NCI-H345 treated with DMSO at 0.1 percent for 48 hours (cell line): ENCODE results near the gene GNAI3.
A peak's percentile ranks its signal among the peaks of the same experiment; 100 is the strongest.

Experiments
- DNase-seq: peaks from one replicate; lab custom pipeline; 2025; ENCODE audit not compliant: unreplicated experiment; lab: John Stamatoyannopoulos, UW

GNAI3 gene

GRCh38 chr1:109634771-109635750, 86.6 kb downstream of the GNAI3 start:
- DNase-seq = no peak

GRCh38 chr1:109635862-109636200, 87.4 kb downstream of the GNAI3 start:
- DNase-seq = no peak

- DNase-seq = no peak
These were observed 88.0 kb downstream of the GNAI3 start for GRCh38 chr1:109636201-109636952.

DNA sequence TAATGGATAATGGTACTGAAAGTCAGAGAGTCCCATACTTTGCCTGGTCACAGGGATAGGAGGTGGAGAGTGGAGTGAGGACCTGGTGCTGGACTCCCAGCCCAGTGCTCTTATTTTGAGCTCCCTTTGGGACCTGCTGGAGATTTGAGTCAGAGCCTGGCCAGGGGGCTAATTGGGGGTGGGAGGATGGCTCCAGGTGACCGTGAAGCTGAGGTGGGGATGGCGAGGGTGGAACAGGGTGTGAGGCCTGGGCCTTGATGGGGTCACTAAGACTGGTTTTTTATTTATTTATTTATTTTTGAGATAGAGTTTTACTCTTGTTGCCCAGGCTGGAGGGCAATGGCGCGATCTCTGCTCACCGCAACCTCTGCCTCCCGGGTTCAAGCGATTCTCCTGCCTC, 89.0 kb downstream of the GNAI3 start:
- DNase-seq = no peak

GRCh38 chr1:109639063-109639840, 90.8 kb downstream of the GNAI3 start:
- no peak for DNase-seq

- DNase-seq = no peak
These were observed 91.4 kb downstream of the GNAI3 start for GRCh38 chr1:109639841-109640184.

DNA sequence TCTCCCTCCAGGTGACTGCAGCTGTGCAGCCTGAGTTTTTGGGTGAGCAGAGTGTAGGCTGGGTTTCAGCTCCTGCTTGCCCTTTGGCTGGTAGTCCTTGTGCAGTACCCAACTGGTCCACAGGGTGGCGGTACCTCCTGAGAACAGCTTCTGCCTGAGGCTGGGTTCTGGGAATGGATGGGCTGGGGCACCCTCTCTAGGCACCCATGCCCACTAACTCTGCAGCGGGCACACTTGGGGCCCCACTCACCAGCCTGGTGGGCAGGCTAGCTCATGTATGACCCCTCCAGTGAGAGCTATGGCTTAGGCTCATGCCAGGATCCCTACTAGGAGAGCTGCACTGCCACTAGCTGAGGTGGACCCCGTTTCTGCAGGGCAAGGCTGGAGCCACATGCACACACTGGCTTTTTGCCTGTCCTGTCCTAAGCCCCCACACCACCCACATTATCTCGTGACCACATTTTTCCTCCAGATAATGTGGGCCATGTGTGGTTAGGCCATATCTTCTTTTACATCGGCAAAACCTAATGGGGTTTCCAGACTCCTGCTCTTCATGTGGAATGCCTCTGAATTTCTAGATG, 92.0 kb downstream of the GNAI3 start:
- DNase-seq = peak; percentile 28

DNA sequence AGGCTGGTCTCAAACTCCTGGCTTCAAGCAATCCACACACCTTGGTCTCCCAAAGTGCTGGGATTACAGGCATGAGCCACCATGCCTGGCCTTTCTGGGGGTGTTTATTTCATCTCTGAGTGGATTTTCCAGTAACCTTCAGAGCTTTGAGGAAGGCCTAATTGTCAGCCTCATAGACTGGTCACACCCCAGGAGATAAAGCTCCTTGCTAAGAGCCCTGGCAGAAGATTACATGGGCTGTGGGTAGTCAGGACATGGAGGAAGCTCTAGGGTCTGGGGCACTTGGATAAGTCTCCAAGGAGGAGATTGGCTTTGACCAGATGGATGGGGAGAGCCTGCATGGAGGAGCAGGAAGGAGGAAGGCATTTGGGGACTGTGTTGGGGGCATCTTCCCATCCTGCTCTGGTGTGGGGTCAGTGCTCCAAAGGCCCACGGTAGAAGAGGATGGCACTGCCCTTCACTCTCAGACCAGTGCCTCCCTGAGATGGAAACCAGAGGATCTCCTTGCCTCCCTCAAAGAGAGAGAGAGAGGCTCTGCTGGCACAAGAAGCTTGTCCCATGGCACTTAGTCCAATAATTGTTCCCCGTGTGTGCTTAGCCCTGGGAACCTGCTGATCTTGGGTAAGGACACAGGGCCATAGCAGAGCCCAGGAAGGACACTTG, 92.8 kb downstream of the GNAI3 start:
- DNase-seq = no peak

DNA sequence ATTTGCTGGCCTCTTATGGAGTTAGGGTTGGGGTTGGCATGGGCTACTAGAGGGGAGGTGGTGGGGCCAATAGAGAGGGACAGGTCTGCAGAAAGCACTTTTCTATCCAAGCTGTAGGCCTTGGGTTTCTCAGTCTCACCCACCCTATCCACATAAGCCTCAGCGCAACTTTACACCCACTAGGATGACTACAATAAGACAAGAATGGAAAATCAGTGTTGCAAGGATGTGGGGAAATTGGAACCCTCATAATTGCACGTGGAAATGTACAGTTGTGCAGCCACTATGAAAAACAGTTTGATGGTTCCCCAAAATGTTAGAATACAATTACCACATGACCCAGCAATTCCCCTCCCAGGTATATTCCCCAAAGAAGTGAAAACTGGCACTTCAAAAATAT, 93.4 kb downstream of the GNAI3 start:
- no peak for DNase-seq

GRCh38 chr1:109642626-109643025, 94.2 kb downstream of the GNAI3 start:
- no peak for DNase-seq

GRCh38 chr1:109643385-109644230, 95.2 kb downstream of the GNAI3 start:
- no peak for DNase-seq

- DNase-seq = no peak
These were observed 96.3 kb downstream of the GNAI3 start for GRCh38 chr1:109644670-109645069.

GRCh38 chr1:109649491-109649914, 101.1 kb downstream of the GNAI3 start:
- no peak for DNase-seq

DNA sequence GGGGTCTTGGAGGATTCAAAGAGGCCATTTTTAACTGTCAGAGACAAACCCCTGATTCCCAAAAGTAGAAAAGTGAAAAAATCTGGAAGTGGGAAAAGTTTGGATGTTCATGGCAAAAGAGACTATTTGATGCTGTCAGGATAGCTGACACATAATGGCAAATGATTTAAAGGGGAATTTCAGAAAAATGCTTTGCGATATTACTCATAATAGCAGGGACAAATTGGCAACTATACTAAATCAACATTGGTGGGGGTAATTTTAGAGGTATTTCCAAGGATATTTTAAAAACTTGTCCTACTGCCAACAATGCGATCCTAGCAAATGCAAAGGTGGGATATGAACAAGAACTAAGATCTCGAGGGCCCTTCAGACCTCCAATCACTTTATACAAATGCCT, 102.2 kb downstream of the GNAI3 start:
- DNase-seq = no peak

- DNase-seq = no peak
These were observed 104.0 kb downstream of the GNAI3 start for GRCh38 chr1:109652402-109652801.

GRCh38 chr1:109653306-109653705, 104.9 kb downstream of the GNAI3 start:
- DNase-seq = no peak

DNA sequence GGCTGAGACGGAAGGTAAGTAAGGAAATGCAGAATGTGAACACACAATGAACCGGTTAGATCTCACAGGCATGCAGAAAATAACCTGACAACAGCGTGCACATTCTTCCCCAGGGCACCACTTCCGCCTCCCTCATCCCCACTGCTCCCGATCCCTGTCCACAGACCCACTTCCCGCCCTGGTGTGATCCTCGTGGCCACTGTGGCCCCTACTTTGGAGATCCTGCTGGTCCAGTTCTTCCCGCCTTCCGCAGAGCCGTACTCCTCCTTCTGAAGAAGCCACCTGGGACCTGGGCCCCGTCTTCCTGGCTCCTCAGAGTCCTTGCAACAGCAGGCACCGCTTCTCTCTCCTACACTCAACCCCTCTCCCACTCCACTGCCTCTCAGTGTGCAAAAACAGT, 106.1 kb downstream of the GNAI3 start:
- DNase-seq = no peak

GRCh38 chr1:109655615-109656519, 107.5 kb downstream of the GNAI3 start, which contains the start of gene GSTM4:
TSS of gene GSTM4 (plus strand) at chr1:109656099. CDS start at chr1:109656390, 291 bp downstream.
- DNase-seq = peak; percentile 46

DNA sequence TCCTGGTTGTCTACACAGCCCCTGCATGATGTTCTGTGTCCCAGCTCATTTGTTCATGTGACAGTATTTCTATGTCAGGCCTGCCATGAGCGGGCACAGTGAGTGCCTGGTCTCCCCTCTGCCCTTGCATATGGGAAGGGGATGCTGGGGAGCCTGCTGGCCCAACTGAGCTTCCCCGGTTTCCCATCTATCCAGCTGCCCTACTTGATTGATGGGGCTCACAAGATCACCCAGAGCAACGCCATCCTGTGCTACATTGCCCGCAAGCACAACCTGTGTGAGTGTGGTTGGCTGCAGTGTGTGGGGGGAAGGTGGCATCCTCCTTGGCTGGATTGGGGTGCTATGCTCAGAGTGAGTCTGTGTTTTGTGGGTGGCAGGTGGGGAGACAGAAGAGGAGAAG, 109.0 kb downstream of the GNAI3 start:
- no peak for DNase-seq
